Measurements from ENCODE around the gene PLXNA4. TPM values are rescaled to one million over a fixed set of nuclear protein-coding genes. Genes with fewer than 3 reads are reported as not detected.

Gene PLXNA4
- total RNA-seq, 4 donors from 2014 or later, result 1.1 to 2.8 (median 1.4) TPM

DNA sequence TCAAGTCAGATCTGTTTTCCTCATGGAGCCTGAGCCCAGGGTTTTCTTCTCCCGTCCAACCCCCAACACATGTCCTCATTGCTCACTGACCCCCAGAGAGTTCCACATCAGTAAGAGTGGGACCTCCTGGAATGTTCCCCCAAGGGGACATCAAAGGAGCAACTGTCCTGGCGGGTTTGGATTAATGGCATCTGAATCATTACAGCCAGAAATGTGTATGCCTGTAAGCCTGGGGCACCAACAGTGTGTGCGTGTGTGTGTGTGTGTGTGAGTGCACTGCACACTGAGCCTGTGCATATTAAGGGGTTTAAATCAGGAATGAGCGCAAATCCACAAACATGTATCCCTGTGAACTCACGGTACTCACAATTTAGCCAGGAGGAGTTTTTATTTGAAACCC lies 222.3 kb downstream of the PLXNA4 start:
- Histone ChIP-seq H3K27ac (no peak overlapping the region), H3K4me3 (no peak overlapping the region), H3K4me1 (no peaks in the 10 kb centered on the region), H3K36me3 (no peaks in the 10 kb centered on the region), H3K9me3 (no peaks in the 10 kb centered on the region), H3K27me3 (peaks cover 16% of the 10 kb centered on the region)
- TF ChIP-seq EP300 (IDR thresholded peaks at IDR 0.05; ENCODE audit: low read depth), result no peak
- no peak for TF ChIP-seq POLR2AphosphoS5 (IDR thresholded peaks at IDR 0.05)
- no peak for TF ChIP-seq POLR2A (IDR thresholded peaks at IDR 0.05)
- TF ChIP-seq, protein P1, sequence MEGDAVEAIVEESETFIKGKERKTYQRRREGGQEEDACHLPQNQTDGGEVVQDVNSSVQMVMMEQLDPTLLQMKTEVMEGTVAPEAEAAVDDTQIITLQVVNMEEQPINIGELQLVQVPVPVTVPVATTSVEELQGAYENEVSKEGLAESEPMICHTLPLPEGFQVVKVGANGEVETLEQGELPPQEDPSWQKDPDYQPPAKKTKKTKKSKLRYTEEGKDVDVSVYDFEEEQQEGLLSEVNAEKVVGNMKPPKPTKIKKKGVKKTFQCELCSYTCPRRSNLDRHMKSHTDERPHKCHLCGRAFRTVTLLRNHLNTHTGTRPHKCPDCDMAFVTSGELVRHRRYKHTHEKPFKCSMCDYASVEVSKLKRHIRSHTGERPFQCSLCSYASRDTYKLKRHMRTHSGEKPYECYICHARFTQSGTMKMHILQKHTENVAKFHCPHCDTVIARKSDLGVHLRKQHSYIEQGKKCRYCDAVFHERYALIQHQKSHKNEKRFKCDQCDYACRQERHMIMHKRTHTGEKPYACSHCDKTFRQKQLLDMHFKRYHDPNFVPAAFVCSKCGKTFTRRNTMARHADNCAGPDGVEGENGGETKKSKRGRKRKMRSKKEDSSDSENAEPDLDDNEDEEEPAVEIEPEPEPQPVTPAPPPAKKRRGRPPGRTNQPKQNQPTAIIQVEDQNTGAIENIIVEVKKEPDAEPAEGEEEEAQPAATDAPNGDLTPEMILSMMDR (IDR thresholded peaks at IDR 0.05), result no peak
- 77 to 100% methylated on average over 1 to 5 of the region's 5 CpGs for WGBS, 2 donors (ENCODE audit: low coverage in 1 of 2)
- in situ Hi-C loops (cut with MboI; ENCODE audit: low pct_ligation_motif_present in 1 of 4, low pct_unique_long_range_greater_than_20kb in 1 of 4, low sequenced_read_pairs in 3 of 4), result no loop called here
- intact Hi-C loops (cut with DNase I; ENCODE audit: low total_unique reads), result no loop called here
- no peak for DNase-seq

DNA sequence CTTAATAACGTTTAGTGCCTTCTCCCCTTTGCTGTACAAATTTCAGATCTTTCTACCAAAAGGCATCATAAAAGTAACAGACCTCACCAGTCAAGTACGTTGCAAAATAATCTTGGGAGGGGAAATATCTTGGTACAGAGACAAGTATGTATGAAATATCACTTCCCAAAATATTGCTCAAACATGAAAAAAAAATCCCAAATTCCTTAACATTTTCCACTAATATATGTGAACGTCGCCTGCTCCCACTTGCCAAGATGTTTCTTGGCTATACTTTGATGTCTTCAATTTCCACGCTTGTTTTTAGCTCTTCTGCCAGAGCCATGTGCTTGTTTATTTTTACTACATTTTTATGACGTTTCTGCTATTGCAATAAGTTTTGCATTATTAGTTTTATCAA lies 223.5 kb downstream of the PLXNA4 start:
- Histone ChIP-seq H3K27me3 (peaks cover 16% of the 10 kb centered on the region), H3K4me3 (no peak overlapping the region), H3K4me1 (no peaks in the 10 kb centered on the region), H3K36me3 (no peaks in the 10 kb centered on the region), H3K9me3 (no peaks in the 10 kb centered on the region), H3K27ac (no peak overlapping the region)
- TF ChIP-seq POLR2AphosphoS5 (IDR thresholded peaks at IDR 0.05), result peak in 1 of 3 donors; percentile 56
- TF ChIP-seq POLR2A (IDR thresholded peaks at IDR 0.05), result no peak
- WGBS, 2 donors (ENCODE audit: low coverage in 1 of 2), result 42 to 56% methylated on average over 6 of the region's 6 CpGs
- DNase-seq, result no peak
- intact Hi-C loops (cut with DNase I; ENCODE audit: low total_unique reads), result no loop called here
- in situ Hi-C loops (cut with MboI; ENCODE audit: low pct_ligation_motif_present in 1 of 4, low pct_unique_long_range_greater_than_20kb in 1 of 4, low sequenced_read_pairs in 3 of 4), result no loop called here

DNA sequence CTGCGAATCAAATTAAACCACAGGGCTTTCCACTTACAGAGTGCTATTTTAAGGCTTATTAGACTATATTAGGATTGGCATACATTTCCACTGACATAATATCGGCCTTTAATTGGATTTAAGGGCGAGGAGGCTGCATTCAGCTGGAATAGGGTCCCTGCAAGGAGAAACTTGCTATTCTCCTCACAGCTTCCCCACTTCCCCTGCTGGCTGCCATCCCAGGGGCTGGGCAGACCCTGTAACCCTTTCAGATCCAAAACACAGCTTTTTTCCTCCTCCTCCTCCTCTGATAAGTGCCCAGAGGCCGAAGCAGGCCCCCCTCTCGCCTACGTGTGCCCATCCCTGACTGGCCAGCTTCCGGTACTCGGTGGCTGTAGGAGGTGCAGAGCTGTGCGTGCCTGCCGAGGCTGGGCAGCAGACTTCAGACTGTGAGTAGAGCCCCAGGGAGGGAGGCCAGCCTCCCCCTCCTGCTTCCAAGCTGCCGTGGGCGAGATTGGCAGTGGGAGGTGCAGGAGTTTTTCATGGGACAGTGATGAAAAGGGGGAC lies 224.2 kb downstream of the PLXNA4 start:
- H3K9me3 ChIP-seq, result no peaks in the 10 kb centered on the region
- 75 to 93% methylated on average over 3 to 12 of the region's 12 CpGs for WGBS, 2 donors (ENCODE audit: low coverage in 1 of 2)
- DNase-seq, result no peak
- intact Hi-C loops (cut with DNase I; ENCODE audit: low total_unique reads), result no loop called here
- peaks cover 16% of the 10 kb centered on the region for H3K27me3 ChIP-seq
- in situ Hi-C loops (cut with MboI; ENCODE audit: low pct_ligation_motif_present in 1 of 4, low pct_unique_long_range_greater_than_20kb in 1 of 4, low sequenced_read_pairs in 3 of 4), result no loop called here
- no peaks in the 10 kb centered on the region for H3K4me1 ChIP-seq
- H3K27ac ChIP-seq, result no peak overlapping the region
- no peaks in the 10 kb centered on the region for H3K36me3 ChIP-seq
- H3K4me3 ChIP-seq, result no peak overlapping the region
- no peak for TF ChIP-seq POLR2AphosphoS5 (IDR thresholded peaks at IDR 0.05)
- TF ChIP-seq POLR2A (IDR thresholded peaks at IDR 0.05), result no peak
- TF ChIP-seq EP300 (IDR thresholded peaks at IDR 0.05; ENCODE audit: low read depth), result no peak
- TF ChIP-seq, protein P1 (IDR thresholded peaks at IDR 0.05), result no peak

DNA sequence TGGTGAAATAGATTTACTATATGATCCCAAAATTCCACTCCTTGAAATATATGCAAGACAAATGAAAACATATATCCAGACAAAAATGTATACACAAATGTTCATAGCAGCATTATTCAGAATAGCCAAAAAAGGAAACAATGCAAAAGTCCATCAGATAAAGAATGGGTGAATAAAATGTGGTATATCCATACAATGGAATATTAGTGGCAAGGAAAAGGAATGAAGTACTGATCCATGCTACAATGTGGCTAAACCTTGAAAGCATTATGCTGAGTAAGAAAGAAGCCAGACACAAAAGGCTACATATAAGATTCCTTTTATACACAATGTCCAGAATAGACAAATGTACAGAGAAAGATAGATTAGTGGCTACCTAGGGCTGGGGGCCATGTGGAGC lies 225.5 kb downstream of the PLXNA4 start:
- no peak for DNase-seq
- Histone ChIP-seq H3K4me1 (no peaks in the 10 kb centered on the region), H3K9me3 (no peaks in the 10 kb centered on the region), H3K27ac (no peak overlapping the region), H3K36me3 (no peaks in the 10 kb centered on the region), H3K4me3 (no peak overlapping the region), H3K27me3 (peaks cover 16% of the 10 kb centered on the region)
- intact Hi-C loops (cut with DNase I; ENCODE audit: low total_unique reads), result no loop called here
- in situ Hi-C loops (cut with MboI; ENCODE audit: low pct_ligation_motif_present in 1 of 4, low pct_unique_long_range_greater_than_20kb in 1 of 4, low sequenced_read_pairs in 3 of 4), result no loop called here
- TF ChIP-seq, protein P1 (IDR thresholded peaks at IDR 0.05), result no peak
- no peak for TF ChIP-seq EP300 (IDR thresholded peaks at IDR 0.05; ENCODE audit: low read depth)
- no peak for TF ChIP-seq POLR2AphosphoS5 (IDR thresholded peaks at IDR 0.05)
- TF ChIP-seq POLR2A (IDR thresholded peaks at IDR 0.05), result no peak

DNA sequence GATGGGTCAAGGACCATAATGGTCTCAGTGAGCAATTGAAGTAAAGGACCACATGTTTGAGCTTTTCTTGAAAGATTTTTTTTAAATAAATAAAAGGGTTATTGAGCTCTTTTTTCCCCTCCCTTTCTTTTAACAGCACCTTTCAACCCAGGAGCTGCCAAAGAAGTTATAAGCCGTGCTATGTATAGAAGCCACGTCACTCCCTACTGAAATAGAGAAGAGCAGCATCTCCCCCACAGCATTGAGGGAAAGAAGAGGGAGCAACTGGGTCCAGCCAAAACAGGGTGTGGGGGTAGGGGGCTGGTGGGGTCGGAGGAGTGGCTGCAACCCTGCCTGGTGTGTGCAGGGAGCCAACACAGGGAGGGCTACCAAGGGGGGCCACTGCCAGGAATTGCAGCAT lies 227.2 kb downstream of the PLXNA4 start:
- 70 to 80% methylated on average over 1 to 3 of the region's 3 CpGs for WGBS, 2 donors (ENCODE audit: low coverage in 1 of 2)
- DNase-seq, result no peak
- no peaks in the 10 kb centered on the region for H3K36me3 ChIP-seq
- H3K27me3 ChIP-seq, result peaks cover 16% of the 10 kb centered on the region
- no peak overlapping the region for H3K27ac ChIP-seq
- in situ Hi-C loops (cut with MboI; ENCODE audit: low pct_ligation_motif_present in 1 of 4, low pct_unique_long_range_greater_than_20kb in 1 of 4, low sequenced_read_pairs in 3 of 4), result no loop called here
- no peaks in the 10 kb centered on the region for H3K9me3 ChIP-seq
- no peaks in the 10 kb centered on the region for H3K4me1 ChIP-seq
- no peak for TF ChIP-seq POLR2AphosphoS5 (IDR thresholded peaks at IDR 0.05)
- no peak for TF ChIP-seq EP300 (IDR thresholded peaks at IDR 0.05; ENCODE audit: low read depth)
- TF ChIP-seq POLR2A (IDR thresholded peaks at IDR 0.05), result no peak
- H3K4me3 ChIP-seq, result no peak overlapping the region
- intact Hi-C loops (cut with DNase I; ENCODE audit: low total_unique reads), result loop anchor here (2.0 kb wide), 1 partner anchor 338 kb away; no protein-coding TSS in a partner anchor
